Progenitor cell of endocrine pancreas (in vitro differentiated cells): ENCODE results near the gene TNIK. TPM values are rescaled to one million over a fixed set of nuclear protein-coding genes. Genes with fewer than 3 reads are reported as not detected.

Source experiments
- DNase-seq: peaks from one replicate; pipeline ENCODE4 v3.0.0; 2021; ENCODE audit warnings: low spot score; ENCODE audit not compliant: unreplicated experiment
- H3K27ac Mint-ChIP-seq: 2 replicates; pipeline ENCODE4 v1.8.0; 2021; ENCODE audit warnings: mild to moderate bottlenecking, moderate library complexity, mixed read lengths
- H3K27me3 Mint-ChIP-seq: 2 replicates; pipeline ENCODE4 v1.8.0; 2021; ENCODE audit warnings: mixed read lengths
- H3K36me3 Mint-ChIP-seq: 2 replicates; pipeline ENCODE4 v1.8.0; 2022; ENCODE audit warnings: mixed read lengths; ENCODE audit not compliant: insufficient read depth
- H3K4me1 Mint-ChIP-seq: 2 replicates; pipeline ENCODE4 v1.8.0; 2021; ENCODE audit warnings: low read depth, mixed read lengths
- H3K4me3 Mint-ChIP-seq: 2 replicates; pipeline ENCODE4 v1.8.0; 2021; ENCODE audit warnings: low read depth, mild to moderate bottlenecking, moderate library complexity, mixed read lengths
- H3K9me3 Mint-ChIP-seq: 2 replicates; pipeline ENCODE4 v1.8.0; 2021; ENCODE audit warnings: low read depth, mixed read lengths
- total RNA-seq: library from RNA; stranded (reverse); gene quantifications from 2 replicates; pipeline ENCODE4 v1.2.1, GENCODE V29; 2021
- TF ChIP-seq, protein P1 (sequence below): fragments of 200-600 bp; sonication (generic); IDR thresholded peaks from one replicate; pipeline ENCODE4 v1.5.0; 2021; ENCODE audit warnings: antibody characterized with exemption, mild to moderate bottlenecking; ENCODE audit not compliant: unreplicated experiment

The TNIK gene
- total RNA-seq, 1 donor from 2014 or later, result 15.7 TPM

DNA sequence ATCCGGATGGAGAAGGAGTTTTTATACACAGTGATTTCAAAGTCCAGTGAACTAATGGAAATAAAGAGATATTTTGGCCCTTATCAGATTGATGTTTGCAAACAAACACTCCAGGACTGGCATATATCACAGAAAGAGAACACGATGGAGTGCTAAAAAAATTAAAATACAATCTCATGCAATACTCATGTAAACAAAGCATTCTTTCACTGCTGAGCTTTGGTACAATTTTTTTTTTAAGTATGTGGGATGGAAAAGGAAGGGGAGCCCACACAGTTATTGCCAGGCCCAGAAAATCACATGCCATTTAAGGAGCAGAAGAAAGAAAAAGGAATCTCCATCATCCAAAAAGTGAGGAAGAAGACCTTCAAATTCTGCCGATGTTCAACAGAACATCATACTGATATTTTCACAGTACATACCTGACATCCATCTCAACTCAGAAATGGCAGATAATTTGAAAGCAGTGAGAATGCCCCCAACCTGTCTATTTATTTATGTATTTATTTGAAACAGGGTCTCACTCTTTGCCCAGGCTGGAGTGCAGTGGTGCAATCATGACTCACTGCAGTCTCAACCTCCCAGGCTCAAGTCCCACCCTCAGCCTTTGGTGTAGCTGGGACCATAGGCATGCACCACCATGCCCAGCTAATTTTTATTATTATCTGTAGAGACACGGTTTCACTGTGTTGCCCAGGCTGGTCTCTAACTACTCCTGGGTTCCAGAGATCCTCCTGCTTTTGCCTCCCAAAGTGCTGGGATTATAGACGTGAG is 326.2 kb downstream of the TNIK start:
- H3K27me3 Mint-ChIP-seq, result no peaks in the 10 kb centered on the region
- peaks cover 3% of the 10 kb centered on the region for H3K36me3 Mint-ChIP-seq
- no peak overlapping the region for H3K4me3 Mint-ChIP-seq
- no peak for DNase-seq
- TF ChIP-seq, protein P1, sequence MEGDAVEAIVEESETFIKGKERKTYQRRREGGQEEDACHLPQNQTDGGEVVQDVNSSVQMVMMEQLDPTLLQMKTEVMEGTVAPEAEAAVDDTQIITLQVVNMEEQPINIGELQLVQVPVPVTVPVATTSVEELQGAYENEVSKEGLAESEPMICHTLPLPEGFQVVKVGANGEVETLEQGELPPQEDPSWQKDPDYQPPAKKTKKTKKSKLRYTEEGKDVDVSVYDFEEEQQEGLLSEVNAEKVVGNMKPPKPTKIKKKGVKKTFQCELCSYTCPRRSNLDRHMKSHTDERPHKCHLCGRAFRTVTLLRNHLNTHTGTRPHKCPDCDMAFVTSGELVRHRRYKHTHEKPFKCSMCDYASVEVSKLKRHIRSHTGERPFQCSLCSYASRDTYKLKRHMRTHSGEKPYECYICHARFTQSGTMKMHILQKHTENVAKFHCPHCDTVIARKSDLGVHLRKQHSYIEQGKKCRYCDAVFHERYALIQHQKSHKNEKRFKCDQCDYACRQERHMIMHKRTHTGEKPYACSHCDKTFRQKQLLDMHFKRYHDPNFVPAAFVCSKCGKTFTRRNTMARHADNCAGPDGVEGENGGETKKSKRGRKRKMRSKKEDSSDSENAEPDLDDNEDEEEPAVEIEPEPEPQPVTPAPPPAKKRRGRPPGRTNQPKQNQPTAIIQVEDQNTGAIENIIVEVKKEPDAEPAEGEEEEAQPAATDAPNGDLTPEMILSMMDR, result no peak
- peaks cover 7% of the 10 kb centered on the region for H3K9me3 Mint-ChIP-seq
- no peak overlapping the region for H3K27ac Mint-ChIP-seq
- H3K4me1 Mint-ChIP-seq, result peaks cover 6% of the 10 kb centered on the region

DNA sequence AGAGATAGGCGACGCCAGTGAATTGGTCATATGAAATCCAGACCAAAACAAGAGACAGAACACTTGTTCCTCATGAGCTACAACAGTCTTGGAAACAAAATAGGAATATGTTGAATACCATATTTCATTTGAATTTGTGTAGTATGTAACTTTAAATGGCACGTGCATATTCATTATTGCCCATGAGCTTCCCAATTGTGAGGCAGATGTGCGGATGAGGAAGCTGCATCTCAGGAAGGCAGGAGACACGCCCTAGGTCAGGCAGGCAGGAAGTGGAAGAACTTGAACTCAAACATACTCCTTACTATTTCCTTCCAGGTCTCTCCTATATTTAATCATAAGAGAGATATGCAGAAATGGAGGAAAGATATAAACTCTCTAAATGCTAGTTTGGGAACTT is 326.9 kb downstream of the TNIK start:
- Mint-ChIP-seq H3K9me3 (peaks cover 7% of the 10 kb centered on the region), H3K4me3 (no peak overlapping the region), H3K4me1 (peaks cover 9% of the 10 kb centered on the region), H3K36me3 (peaks cover 3% of the 10 kb centered on the region), H3K27ac (no peak overlapping the region), H3K27me3 (no peaks in the 10 kb centered on the region)
- TF ChIP-seq, protein P1, result no peak
- DNase-seq, result no peak

DNA sequence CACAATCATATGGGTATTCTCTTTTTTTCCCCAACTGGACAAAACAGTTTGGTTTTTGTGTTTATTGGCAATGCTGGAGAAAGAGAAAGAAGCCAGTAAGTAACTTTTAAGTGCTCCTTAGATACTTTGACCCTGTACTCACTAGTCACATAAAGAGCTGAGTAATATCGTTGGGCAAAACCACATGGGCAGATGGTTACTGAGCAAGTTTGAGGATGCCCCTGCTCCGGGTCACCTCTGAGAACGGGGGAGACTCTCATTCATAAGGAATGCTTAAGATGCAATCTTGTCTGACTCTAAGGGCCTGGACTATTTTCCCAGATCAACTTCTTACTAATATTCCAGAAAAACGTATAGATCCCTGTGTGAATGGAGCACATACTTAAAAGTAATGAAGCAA is 327.3 kb downstream of the TNIK start:
- no peaks in the 10 kb centered on the region for H3K27me3 Mint-ChIP-seq
- peaks cover 9% of the 10 kb centered on the region for H3K4me1 Mint-ChIP-seq
- no peak overlapping the region for H3K27ac Mint-ChIP-seq

DNA sequence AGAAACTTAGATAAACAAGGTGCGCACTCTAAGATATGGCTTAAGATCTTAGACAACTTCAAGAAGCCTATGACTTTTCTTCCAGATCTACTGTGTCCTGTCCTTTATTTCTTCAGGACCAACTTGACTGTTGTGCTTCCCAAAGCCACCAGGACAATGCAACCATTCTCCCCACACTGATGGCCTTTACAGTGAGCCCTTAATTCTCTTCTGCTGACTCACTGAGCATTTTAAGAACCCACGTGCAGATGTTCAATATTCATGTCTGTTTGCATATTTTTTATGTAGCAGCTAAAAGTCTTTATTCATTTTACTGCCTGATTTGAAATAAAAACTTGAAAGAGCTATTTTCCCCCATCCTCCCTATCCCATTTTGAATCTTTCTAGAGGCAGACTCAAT is 330.4 kb downstream of the TNIK start:
- Mint-ChIP-seq H3K27me3 (no peaks in the 10 kb centered on the region), H3K36me3 (no peaks in the 10 kb centered on the region), H3K4me1 (peaks cover 11% of the 10 kb centered on the region), H3K9me3 (peaks cover 7% of the 10 kb centered on the region), H3K27ac (no peak overlapping the region), H3K4me3 (no peak overlapping the region)
- DNase-seq, result no peak
- TF ChIP-seq, protein P1, result no peak

More for the DNA sequence above, 327.3 kb downstream of the TNIK start:
- Mint-ChIP-seq H3K9me3 (peaks cover 7% of the 10 kb centered on the region), H3K4me3 (no peak overlapping the region), H3K36me3 (peaks cover 2% of the 10 kb centered on the region)
- no peak for DNase-seq
- TF ChIP-seq, protein P1, result no peak

DNA sequence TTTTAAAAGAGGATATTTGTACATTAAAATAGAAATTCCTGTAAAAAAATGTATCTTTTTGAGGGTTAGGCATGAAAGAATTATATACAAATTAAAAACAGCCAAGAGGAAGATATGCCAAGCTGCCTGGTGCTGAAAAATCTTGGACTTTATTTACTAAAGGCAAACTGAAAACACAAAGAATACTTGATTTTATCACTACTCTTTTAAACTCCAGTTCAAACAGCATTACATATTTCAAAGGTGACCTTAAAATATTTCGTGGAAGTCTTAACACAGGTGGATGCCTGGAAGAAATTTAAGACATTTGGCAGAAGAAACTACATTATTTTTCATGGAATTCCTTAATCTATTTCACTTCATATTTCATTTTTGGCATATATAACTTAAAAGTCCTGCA is 332.6 kb downstream of the TNIK start:
- H3K27ac Mint-ChIP-seq, result no peak overlapping the region
- DNase-seq, result no peak
- TF ChIP-seq, protein P1, result no peak
- H3K4me3 Mint-ChIP-seq, result no peak overlapping the region
- H3K4me1 Mint-ChIP-seq, result peaks cover 11% of the 10 kb centered on the region
- H3K36me3 Mint-ChIP-seq, result peaks cover 1% of the 10 kb centered on the region
- H3K9me3 Mint-ChIP-seq, result peaks cover 7% of the 10 kb centered on the region
- no peaks in the 10 kb centered on the region for H3K27me3 Mint-ChIP-seq
